ENCODE measurements around the gene SYT17.

The SYT17 gene

GRCh38 chr16:19223235-19224170 lies 55.5 kb downstream of the SYT17 start:
- no peak for DNase-seq

- DNase-seq: no peak
Observed at GRCh38 chr16:19225651-19226050, 57.6 kb downstream of the SYT17 start.

- no peak for DNase-seq
Observed at GRCh38 chr16:19227643-19228042, 59.6 kb downstream of the SYT17 start.

- no peak for DNase-seq
Observed at GRCh38 chr16:19228052-19228451, 60.0 kb downstream of the SYT17 start.

GRCh38 chr16:19228575-19228974 lies 60.5 kb downstream of the SYT17 start:
- no peak for DNase-seq

GRCh38 chr16:19230575-19230974 lies 62.5 kb downstream of the SYT17 start:
- no peak for DNase-seq

GRCh38 chr16:19231881-19232280 lies 63.8 kb downstream of the SYT17 start:
- DNase-seq: no peak

- no peak for DNase-seq
Observed at GRCh38 chr16:19232988-19233387, 64.9 kb downstream of the SYT17 start.

GRCh38 chr16:19235478-19235877 lies 67.4 kb downstream of the SYT17 start:
- DNase-seq: no peak

GRCh38 chr16:19235886-19236285 lies 67.8 kb downstream of the SYT17 start:
- DNase-seq: no peak

GRCh38 chr16:19236561-19237209 lies 68.6 kb downstream of the SYT17 start:
- DNase-seq: no peak

- DNase-seq: no peak
Observed at GRCh38 chr16:19238406-19238805, 70.4 kb downstream of the SYT17 start.

- no peak for DNase-seq
Observed at GRCh38 chr16:19239511-19240155, 71.6 kb downstream of the SYT17 start.

- no peak for DNase-seq
Observed at GRCh38 chr16:19240494-19240893, 72.5 kb downstream of the SYT17 start.

- DNase-seq: no peak
Observed at GRCh38 chr16:19241512-19241911, 73.5 kb downstream of the SYT17 start.

- no peak for DNase-seq
Observed at GRCh38 chr16:19242186-19242585, 74.1 kb downstream of the SYT17 start.

GRCh38 chr16:19242987-19243575 lies 75.0 kb downstream of the SYT17 start:
- no peak for DNase-seq

- no peak for DNase-seq
Observed at GRCh38 chr16:19245326-19245925, 77.4 kb downstream of the SYT17 start.

- no peak for DNase-seq
Observed at GRCh38 chr16:19252904-19253303, 84.9 kb downstream of the SYT17 start.

- no peak for DNase-seq
Observed at GRCh38 chr16:19254611-19255010, 86.6 kb downstream of the SYT17 start.

- no peak for DNase-seq
Observed at GRCh38 chr16:19264123-19264673, 96.2 kb downstream of the SYT17 start.

GRCh38 chr16:19265380-19265930 lies 97.4 kb downstream of the SYT17 start:
- no peak for DNase-seq

Data from activated effector memory CD4-positive, alpha-beta T cell treated with anti-CD3 and anti-CD28 coated beads, Interleukin-2, amount 50 U/mL, for 16 hours (primary cell).